Activated effector memory CD4-positive, alpha-beta T cell treated with Interleukin-2 at 50 U/mL for 16 hours (primary cell): ENCODE measurements around the gene GRAP2.
"Not testable (repeated sequence)": the region's sequence is repeated elsewhere in the genome, so short reads cannot be mapped to it uniquely, and the experiment has no call there.

Experiments used
- DNase-seq: peaks from one replicate; pipeline ENCODE4 v3.0.0-alpha.2; 2020

GRAP2 gene

DNA sequence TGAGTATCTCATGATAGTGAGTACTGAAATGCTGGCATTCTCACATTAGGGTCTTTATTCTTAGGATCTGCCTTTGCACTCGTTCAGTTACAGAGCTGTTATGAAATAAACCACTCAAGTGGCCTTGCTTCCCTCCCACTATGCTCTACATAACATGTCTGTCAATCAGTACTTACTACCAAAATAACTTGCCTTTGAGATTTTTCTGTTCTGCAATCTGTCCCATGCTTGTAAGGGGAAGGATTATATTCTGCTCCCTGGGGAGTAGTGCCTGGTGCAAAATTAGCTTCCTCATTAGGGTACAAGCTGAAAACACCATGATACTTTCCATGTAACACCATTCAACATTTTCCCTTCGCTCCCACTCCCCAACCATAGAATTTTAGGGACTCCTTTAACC lies 1.9 kb upstream of the GRAP2 start:
- no peak for DNase-seq

DNA sequence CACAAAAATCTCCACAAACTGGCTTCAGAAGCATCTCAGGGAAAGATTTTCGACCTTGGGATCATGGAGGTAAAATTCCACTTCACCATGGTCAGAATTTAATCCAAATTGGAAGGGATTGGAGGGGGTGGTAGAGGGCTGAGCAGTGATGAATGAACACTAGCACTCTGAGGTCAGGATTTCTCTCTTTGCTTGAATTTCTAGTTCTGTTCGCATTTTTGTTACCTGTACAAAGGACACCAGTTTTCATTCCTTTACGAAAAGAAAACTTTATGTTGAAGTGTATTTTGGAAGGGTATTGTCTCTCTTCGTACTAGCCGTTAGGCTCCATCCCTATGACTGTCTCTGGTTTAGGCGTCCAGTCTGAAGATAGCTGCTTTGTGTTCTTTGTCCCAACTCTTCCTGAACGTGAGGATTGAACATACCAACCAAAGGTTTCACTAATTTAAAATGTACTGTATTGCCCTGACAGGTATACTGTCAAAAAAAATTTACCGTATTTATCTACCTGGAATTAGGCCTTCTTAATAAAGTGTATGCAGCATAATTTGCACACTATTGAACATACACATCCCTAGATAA lies 772 bp downstream of the GRAP2 start:
- DNase-seq, result no peak

DNA sequence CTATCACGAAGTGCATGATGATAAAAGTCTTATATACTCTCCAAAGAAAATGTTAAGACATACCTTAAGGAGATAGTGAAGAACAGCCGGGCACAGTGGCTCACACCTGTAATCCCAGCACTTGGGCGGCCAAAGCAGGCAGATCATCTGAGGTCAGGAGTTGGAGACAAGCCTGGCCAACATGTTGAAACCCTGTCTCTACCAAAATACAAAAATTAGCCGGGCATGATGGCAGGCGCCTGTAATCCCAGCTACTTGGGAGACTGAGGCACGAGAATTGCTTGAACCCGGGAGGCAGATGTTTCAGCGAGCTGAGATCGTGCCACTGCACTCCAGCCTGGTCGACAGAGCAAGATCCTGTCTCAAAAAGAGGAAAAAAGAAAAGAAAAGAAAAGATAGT lies 3.1 kb downstream of the GRAP2 start:
- not testable (repeated sequence) for DNase-seq

DNA sequence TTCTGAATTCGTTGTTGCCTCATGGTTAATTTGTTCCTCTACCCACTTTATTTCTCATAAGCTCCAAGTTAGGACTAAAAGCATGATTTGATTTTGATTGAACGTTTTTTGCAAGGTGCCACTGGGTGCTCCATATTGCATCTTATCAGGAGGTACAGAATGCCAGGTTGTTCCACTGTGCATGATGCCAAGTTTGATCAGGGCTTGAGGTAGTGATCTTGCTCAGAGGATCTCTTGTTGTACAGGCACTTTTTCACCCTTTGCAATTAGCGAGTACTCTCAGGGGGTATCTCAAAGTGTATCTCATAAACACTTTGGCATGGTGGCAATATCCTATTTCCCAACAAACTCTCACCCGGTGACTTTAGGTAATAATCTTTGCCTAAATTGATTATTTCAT lies 4.0 kb downstream of the GRAP2 start:
- no peak for DNase-seq

DNA sequence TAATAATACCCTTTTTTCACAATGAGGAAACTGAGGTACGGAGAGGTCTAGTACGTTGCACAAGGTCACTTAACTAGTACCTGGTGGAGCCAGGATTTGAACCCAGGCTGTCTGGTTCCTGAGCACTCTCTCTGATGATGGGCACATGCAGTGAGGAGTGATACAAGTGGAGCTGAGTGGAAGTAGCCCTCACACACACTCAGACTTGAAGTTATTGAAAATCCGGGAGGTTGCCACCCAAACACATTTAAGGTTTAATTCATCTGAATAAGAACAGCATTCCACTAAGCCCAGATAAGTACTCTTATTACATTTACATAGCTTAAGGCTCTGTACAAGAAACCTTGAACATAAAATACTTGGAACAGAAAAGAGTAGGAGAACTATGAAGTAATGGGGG lies 4.8 kb downstream of the GRAP2 start:
- DNase-seq, result no peak

DNA sequence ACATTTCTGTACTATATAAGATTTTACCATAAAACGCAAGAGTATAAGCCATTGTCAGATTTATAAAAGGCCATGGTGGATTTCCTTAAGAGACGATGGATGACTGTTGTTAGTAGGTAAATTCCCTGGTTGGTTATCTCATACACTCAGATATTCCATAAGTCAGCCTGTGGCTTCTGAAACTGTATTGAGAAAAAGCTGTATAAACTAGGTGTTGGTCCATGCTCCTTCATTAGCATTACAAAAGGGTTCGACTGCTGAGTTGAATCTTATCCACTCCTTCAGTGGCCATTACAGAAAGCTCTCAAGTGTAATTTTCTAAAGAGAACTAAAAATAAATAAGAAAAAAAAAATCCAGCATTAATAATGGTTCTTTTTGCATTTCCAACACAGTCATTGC lies 5.3 kb downstream of the GRAP2 start:
- no peak for DNase-seq

DNA sequence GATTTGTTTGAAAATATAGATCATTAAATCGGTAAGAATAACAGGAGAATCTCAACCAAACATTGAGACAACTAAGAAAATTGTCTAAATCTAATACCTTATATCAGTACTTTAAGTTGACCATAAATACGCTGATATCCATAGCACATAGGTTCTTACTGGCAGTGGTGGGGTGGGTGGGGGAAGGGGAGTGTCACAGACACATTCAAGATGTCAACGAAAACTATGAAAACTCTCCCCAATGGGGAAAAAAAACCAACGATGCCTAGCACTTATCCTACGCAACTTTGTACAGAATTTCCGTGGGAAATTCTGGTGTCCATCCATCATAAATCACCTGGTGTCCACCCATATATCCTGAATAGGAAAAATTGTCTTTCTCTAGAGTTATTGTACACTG lies 6.2 kb downstream of the GRAP2 start:
- no peak for DNase-seq

DNA sequence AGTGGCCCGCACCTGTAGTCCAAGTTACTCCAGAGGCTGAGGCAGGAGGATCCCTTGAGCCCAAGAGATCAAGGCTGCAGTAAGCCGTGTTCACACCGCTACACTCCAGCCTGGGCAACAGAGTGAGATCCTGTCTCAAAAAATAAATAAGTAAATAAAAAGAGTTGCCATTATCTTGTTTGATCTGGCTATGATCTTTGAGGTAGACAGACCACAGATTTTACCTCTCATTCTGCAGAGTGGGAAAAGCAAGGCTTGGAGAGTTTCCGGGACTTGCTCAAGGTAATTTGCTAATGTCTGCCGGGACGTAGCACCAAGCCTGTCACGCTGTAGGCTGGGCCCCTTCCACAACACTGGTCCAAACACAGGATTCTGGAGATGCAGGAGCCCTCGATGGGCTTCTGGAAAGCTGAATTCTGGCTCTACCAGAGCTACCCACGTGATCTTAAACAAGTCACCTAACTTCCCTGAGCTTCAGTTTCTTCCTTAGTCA lies 6.8 kb downstream of the GRAP2 start:
- no peak for DNase-seq

DNA sequence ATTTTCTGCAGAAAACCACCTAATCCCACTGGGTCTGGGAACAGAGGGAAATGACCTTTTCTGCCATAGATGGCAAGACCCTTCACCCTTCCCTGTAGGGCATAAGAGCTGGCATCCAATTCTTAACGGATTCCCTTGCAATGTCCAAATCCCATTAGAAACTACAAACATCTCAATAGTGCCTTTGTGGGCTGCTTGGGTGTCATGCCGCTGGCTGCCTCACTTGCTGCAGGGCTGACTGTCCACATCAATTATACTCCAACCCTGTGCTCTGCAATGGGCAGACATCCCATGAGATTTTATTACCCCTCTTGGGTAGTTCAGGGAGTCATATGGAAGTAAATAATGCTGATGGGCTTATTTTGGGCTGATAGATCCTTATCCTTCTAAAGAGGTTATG lies 7.3 kb downstream of the GRAP2 start:
- no peak for DNase-seq

DNA sequence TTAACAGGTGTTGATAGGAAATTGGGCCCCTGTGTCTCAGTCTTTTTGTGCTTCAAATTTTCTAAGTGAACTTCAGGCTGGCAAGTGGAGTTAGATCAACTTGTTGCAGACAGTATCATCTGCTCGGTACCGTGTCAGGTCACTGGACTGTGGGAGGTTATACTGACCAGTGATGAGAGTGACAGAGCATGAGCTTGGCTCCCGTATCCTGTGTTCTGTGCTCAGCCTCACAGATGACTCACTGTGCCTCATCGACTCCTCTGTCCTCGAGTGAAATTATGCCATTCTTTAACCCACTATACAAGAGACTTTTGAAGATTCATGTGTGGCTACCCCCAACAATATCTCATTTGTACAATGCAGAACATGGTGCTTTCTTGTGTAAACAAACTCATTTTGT lies 7.9 kb downstream of the GRAP2 start:
- DNase-seq, result no peak

DNA sequence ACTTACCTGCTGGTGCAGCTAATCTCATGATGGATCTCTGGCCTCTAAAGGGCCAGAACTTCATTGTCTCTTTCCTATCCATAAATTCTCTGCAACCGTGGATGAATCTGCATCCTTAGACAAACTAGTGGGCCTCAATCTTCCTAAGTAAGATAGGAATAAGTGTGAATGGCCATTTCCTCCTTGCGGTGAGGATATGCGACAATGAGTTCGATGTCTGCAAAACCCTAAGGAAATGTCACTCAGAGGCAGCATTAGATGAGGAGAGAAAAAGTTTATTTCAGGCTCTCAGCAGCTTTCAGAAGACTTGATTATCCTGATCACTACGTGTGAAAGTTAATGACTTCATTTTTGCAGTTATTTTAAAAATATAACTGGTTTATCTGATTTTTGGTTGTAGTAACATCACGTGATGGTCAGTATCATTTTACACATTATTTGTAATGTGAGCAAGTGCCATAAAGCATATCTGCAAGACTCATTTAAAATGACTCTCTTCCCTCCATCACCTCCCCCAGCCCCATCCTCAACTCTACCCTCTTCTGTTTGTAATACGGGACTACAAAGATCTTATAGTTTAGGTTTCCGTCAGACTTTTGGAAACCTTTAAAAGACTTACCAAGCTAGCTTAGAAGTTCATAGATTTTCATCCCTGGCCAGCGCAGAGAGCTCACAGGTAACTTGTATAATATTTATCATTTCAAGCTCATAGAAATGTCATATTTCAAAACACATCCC lies 10.2 kb downstream of the GRAP2 start:
- DNase-seq, result no peak

DNA sequence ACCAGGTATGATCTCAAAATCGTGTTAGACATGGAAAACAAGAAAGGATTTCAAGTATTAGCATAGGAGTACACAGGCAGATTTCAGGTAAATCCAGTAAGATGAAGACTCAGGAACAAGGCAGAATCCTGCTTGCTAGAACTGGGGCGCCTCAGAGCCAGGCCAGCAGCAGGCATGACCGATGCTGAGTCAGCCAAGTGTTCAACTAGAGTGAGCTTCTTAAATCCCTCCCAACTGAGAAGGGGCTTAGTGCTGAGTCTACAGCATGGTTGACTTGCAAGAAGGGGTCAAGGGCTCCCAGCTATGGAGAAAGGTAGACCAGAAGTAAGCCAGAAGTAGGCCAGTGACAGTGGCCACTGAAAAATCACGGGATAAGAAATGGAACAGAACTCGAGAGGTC lies 12.4 kb downstream of the GRAP2 start:
- DNase-seq, result no peak

DNA sequence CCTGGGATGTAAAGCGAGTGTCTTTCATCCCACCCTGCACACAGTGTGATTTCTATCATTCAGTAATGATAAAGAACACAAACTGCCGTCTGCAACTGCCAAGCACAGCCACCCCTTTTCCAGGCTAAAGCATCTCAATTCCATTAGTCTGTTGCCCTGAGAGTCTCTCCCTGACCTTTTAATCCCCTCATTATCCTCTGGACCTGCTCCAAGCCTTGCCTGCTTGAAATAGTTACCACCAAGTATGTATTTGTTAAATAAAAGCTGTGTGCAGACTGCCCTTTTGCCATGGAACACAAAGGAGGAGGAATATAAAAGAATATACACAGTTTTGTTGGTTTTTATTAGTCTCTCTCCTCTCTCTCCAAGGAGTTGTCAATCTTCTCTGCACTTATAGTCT lies 13.0 kb downstream of the GRAP2 start:
- no peak for DNase-seq

DNA sequence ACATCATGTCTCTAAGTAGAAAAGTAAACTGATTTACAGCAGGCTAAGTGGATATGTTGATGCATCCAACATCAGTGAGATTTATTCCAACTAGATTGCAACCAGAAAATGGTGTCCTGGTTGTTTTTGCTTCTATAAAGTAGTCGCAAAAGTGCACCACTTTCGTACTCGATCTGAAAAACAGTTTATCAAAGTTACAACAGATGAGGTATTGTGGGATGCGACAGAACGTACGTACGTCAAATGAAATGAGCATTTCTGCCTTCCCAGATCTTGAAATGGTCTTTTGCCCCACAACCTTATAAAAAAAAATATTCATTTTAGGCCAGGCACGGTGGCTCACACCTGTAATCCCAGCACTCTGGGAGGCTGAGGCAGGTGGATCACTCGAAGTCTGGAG lies 13.7 kb downstream of the GRAP2 start:
- no peak for DNase-seq

DNA sequence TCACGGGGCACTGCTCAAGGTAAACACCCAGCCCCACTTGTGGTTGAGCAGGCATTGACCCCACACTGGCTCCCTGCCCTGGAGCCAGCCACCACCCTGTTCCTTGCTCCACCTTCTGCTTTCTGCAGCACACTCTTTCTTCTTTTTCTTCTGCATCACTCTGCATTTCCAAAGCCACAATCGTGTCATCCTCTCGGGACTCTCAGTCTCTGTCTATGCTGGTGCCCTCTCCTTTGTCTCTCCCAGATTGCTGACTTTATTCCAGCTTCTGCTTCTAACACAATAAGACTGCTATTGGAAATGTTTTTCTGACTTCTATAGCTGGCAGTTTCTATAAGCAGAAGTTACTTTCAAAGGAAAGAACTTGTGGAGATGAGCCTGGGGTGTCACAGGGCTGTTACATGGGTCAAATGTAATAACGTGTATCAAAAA lies 14.4 kb downstream of the GRAP2 start:
- DNase-seq, result no peak

DNA sequence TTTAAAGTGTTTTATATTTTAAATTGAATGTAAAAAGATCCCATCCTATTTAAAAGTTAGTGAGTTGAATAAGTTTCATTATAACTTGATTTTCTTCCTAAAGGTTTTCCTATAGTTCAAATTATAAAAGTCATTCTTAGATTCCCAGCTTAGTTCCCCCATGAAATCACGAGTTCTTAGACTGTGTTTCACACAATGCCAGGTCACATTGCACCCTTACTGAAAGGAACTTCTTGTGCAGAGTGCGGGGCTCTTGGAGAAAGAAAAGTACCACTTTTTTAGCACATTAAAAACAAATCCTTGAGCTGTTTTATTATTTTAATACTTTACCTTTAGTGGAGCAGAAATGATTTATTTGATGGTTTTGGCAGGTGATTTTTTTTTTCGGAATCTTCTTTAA lies 15.6 kb downstream of the GRAP2 start:
- no peak for DNase-seq

DNA sequence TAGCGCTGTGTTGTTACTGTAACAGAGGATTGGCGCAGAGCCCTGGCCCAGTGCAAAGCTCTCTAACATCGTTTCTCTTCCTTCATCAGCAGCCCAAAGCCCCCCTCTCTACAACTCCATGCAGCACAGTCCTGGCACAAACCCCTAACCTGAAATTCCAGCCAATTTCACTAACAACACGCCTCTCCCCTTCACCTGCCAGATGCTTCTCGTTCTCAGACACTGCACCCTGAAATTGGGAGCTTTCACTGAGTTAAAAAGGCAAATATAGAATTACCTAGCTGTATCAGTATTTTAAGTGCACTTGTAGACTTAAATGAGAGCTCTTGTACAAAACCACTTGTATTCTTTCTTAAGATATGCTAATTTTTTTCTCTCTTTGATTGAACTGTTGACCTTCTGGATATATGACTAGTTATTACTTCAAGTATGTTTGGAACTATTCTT lies 16.3 kb downstream of the GRAP2 start:
- no peak for DNase-seq

DNA sequence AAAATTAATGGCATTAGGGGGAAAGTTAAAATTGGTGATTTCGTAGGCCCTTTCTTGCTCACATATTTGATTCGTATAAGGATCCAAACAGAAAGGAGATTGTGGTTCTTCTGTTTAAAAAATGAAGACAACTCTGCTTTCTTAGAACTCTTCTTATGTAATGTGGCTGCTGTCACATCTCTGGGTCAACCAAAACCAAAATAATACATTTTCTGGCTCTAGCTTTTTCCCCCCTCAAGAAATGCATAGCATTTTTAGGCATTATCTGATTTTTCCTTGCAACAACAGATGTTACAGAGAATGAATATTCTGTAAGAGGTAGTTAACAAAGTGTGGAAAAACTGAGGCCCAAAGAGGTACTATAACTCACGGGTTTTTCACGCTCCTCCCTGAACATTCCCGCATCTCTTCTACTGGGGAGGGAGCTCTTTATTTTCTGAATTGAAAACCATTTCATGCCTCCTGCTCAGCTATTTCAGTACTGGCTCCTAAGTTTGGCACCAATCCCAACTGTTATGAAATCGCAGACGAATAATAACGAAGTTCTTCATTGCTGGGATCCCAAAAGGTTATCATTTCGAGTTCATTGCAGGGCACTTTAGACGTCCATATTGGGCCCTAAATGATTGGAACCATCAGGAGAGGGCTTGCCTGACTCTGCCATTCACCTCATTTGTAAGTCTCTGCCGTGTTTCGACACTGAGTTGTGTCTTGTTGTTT lies 17.1 kb downstream of the GRAP2 start:
- no peak for DNase-seq

DNA sequence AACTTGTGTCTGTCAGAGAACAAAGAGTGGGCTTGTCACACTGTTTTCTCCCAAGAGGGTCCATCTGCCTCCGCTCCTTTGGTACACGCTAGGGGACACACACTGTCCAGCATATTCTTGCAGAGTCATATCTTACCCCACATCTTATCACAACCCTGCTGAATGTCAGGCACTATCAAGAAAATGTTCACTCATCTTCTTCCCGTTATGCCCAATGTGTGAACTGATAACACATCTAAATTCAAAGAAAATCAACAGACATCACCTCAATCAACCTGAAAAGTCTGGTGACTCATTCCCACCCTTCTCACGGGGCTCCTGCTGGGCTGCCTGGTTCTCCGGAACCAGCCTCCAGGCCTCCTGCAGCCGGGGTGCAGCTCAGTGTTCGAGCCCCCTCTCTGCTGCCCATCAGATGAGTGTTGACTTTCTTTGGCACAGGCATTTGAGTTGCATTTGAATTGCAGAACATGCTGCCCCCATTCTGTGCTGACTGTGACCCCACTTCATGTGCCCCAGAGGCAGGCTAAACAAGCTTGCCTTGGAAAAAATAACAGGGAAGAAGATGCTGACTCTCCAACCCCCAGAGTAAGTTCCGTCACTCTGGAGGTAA lies 19.4 kb downstream of the GRAP2 start:
- DNase-seq, result peak; percentile 50

DNA sequence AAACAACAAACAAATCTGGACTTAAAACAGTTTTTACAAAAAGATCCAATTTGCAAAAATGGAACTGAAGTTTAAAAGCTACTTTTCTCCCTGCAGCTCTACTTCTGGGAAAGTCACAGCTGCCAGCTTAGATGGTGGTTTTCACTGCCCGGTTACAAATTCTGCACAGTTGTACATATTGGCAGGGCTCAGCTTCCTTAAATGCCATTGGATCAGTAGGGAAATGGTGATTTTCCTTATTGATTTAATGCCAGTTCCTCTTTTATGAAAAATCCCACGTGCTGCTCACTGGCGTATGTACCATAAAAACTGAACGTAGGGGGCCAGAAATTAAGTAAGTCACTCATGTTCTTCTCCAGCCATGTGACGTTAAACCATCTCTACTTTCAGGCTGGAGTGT lies 22.8 kb downstream of the GRAP2 start:
- no peak for DNase-seq

DNA sequence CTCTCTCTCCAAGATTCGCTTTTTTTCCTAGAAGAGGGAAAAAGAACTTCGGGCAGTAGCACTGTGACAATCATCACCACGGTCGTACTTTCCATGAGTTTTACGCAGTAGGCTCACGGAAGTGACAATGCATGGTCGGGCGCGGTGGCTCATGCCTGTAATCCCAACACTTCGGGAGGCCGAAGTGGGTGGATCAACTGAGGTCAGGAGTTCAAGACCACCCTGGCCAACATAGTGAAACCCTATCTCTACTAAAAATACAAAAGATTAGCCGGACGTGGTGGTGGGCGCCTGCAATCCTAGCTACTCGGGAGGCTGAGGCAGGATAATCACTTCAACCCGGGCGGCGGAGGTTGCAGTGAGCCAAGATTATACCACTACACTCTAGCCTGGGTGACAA lies 23.4 kb downstream of the GRAP2 start:
- DNase-seq, result no peak

DNA sequence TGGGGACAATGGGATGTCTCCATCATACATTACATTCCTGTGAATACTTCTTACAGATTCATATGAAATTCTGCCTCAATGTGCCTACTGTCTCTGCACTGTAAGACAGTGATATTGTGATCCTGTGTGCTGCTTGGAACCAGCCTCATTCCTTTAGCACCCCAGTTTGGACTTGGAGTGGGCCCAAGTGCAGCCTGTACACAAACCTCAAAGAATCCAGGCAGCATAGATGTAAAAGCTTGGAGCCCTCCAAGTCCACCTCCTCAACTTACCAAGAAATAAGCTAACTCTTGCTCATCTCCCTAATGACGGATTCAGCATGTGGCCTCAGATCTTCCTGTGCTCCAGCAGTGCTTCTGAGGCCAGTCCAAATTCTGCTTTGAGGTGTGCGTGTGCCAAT lies 24.4 kb downstream of the GRAP2 start:
- DNase-seq, result no peak

DNA sequence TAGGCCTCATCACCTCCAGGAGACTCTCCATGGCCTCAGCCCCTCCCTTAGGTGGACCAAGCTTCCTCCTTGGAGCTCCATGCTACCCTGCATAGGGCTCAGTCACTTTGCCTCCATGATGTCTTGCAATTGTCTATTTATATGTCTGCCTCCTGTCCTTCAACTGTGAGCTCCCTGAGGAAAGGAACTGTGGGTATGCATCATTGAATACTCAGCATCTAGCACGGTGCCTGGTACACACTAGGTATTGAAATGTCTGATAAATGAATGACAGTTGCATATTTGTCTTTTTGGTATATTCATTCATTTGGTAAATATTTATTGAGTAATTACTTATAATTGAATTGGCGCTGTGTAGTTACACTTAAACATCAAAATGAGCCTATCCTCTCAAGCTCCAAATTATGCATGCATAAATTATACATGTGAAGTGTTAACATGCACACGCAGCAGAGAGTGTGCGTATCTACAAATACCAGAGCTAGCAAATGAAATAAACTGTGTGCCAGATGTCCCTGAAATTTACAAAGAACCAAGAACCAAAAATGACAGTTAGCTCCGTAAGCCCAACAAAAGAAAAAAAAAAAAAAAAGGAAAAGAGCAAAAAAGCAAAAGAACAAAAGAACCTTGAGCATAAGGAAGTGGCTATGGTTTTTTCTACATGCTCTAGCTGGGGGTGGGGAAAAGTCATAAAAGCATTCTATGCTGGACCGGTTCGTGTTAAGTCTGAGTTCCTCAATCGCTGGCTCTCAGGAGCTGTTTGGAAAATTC lies 25.2 kb downstream of the GRAP2 start:
- no peak for DNase-seq
